AG04450 (cell line): ENCODE results near the gene ZNF33A. TPM values are rescaled to one million over a fixed set of nuclear protein-coding genes. Genes with fewer than 3 reads are reported as not detected.

Experiments
- CTCF ChIA-PET: fragments of 300-600, 350-600 bp; formaldehyde crosslinking; extraction: SDS; loops from one replicate; lab custom pipeline; 2022; ENCODE audit warnings: antibody characterized with exemption, inconsistent platforms; lab: Charles Lee
- POLR2A ChIA-PET: fragments of 350-600 bp; formaldehyde crosslinking; extraction: SDS; loops from one replicate; lab custom pipeline; 2021; ENCODE audit warnings: antibody characterized with exemption, inconsistent platforms; lab: Yijun Ruan, JAX
- DNase-seq: peaks from one replicate; pipeline ENCODE4 v3.0.0-alpha.2; 2011; ENCODE audit warnings: low read depth, low spot score
- H3K27ac ChIP-seq: one replicate; pipeline ENCODE4 v1.5.1; 2012; ENCODE audit warnings: low read depth, low read length, control low read depth
- H3K27me3 ChIP-seq: one replicate; pipeline ENCODE4 v1.6.0; 2012; ENCODE audit warnings: low read length; ENCODE audit not compliant: control insufficient read depth, insufficient read depth
- H3K4me3 ChIP-seq: 2 replicates; pipeline ENCODE4 v1.5.1; 2011; ENCODE audit warnings: mild to moderate bottlenecking, low read depth, low read length, control low read depth
- H3K9me3 ChIP-seq: 2 replicates; pipeline ENCODE4 v1.5.1; 2012; ENCODE audit warnings: low read length; ENCODE audit not compliant: control insufficient read depth, insufficient read depth
- polyA plus RNA-seq: library from polyadenylated mRNA; depleted of rRNA; stranded (reverse); fragments of >200 nt; gene quantifications from 2 replicates; pipeline ENCODE4 v1.2.3, GENCODE V29; 2011
- TF ChIP-seq, protein P1 (sequence below): IDR thresholded peaks from 2 replicates; pipeline ENCODE4 v1.5.1; 2011; ENCODE audit warnings: low read depth, low read length, control low read depth, inconsistent platforms

Gene ZNF33A
- polyA plus RNA-seq, 1 experiment: 10.5 TPM

DNA sequence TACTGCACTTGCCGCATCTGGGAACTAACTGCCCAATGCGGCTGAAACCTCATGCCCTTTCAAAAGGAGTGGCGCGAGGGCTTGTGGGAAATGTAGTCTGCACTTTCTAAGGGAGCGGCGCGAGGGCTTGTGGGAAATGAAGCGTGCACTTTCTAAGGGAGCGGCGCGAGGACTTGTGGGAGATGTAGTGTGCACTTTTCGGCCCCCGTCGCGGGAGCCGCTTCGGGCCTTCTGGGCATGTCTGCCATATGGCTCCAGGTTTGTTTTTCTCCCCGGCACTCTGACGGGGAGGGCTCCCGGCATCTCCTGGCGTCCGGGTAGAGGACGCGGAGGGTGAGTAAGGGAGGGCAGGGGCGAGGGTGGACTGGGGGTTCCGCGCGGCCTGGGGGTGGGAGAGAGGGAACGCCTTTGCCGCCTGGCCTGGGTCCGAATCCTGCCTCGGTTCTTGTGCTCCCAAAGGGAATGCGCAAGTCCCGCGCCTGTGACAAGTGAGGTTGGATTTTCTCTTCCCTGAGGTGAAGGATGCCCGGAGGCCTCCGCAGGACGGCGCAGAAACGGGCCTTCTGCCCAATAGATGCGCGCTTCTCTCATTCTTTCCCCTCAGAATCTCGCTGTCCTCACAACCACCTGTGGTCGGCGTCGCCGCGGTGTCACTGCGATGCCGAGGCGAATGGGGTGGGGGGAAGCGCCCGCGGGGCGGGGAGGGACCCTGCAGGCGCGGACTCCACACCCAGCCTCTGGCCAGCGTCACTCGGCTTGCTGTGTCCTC lies 83.9 kb downstream of the ZNF33A start, which contains the start of gene ZNF37A:
Gene ZNF37A, plus strand, starts transcription at position 180 of the 769 bp plus-strand sequence. CDS start 2,281 bp downstream, outside the sequence.
- TF ChIP-seq, protein P1, sequence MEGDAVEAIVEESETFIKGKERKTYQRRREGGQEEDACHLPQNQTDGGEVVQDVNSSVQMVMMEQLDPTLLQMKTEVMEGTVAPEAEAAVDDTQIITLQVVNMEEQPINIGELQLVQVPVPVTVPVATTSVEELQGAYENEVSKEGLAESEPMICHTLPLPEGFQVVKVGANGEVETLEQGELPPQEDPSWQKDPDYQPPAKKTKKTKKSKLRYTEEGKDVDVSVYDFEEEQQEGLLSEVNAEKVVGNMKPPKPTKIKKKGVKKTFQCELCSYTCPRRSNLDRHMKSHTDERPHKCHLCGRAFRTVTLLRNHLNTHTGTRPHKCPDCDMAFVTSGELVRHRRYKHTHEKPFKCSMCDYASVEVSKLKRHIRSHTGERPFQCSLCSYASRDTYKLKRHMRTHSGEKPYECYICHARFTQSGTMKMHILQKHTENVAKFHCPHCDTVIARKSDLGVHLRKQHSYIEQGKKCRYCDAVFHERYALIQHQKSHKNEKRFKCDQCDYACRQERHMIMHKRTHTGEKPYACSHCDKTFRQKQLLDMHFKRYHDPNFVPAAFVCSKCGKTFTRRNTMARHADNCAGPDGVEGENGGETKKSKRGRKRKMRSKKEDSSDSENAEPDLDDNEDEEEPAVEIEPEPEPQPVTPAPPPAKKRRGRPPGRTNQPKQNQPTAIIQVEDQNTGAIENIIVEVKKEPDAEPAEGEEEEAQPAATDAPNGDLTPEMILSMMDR: no peak
- CTCF ChIA-PET: interaction anchor here (0.7 kb wide), 1 partner anchor 117 kb away, joined by 7 read pairs; no protein-coding TSS in a partner anchor
- POLR2A ChIA-PET: no interaction called here
- Histone ChIP-seq H3K27ac (peak within 1 kb of the TSS; percentile 81), H3K27me3 (no peaks in the 10 kb centered on the region), H3K4me3 (peak within 1 kb of the TSS; percentile 87), H3K9me3 (no peaks in the 10 kb centered on the region; the same call in 1 of the 2 replicates)
- peak; percentile 90 for DNase-seq

DNA sequence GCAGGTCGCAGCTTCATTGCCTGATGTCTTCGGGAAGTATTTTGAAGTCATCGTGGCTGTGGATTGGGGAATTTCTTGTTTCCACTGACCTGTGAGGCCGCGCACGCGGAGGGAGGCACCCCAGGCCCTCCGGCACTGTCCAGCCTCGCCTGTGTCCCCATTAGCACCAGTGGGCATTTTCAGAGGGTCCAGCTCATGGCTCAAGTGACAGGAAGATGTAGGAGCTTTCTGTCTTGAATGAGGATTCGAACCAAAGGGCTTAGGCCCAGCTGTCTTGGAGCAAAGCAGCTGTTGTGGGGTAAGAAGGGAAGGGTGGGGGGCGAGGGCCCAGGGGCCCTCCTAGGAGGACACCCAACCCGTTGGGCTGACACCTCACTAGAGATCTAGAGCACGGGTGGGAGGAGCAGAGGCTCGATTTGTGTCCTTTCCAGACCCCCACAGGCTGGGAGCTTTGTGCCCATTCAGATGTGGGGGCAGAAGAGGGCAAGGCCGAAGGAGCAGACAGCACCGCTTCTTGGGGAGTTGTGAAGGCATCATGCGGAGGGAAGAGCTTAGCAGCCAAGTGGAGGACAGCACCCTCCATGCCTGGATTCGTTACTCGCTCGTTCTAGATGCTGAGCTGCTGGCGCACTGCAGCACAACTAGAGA lies 84.6 kb downstream of the ZNF33A start:
- TF ChIP-seq, protein P1: no peak
- Histone ChIP-seq H3K27me3 (no peaks in the 10 kb centered on the region), H3K27ac (no peak overlapping the region), H3K4me3 (peak overlapping the region; percentile 87), H3K9me3 (no peaks in the 10 kb centered on the region; the same call in 1 of the 2 replicates)
- DNase-seq: no peak
- ChIA-PET CTCF (no interaction called here), POLR2A (no interaction called here)

DNA sequence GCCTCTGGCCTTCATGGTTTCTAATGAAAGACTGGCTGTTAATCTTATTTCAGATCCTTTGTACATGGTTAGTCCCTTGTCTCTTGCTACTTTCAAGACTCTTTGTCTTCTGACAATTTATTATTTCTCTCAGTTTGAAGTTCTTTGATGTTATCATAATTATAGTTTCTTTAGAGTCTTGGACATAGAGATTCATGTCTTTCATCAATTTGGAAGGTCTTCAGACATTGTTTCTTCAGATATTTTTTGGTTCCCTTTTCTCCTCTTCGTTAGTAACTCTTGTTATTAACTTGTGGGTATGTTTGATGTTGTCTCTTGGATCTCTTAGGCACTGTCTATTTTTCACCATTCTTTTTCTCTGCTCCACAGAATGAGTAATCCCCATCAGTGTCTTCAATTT lies 92.4 kb downstream of the ZNF33A start:
- Histone ChIP-seq H3K9me3 (peaks cover 10% of the 10 kb centered on the region; the same call in 1 of the 2 replicates), H3K27me3 (no peaks in the 10 kb centered on the region), H3K4me3 (no peak overlapping the region), H3K27ac (no peak overlapping the region)
- CTCF ChIA-PET: interaction anchor here (1.2 kb wide), 1 partner anchor 126 kb away, joined by 6 read pairs; the partner anchor contains the start of gene ZNF25
- POLR2A ChIA-PET: no interaction called here
- TF ChIP-seq, protein P1: no peak
- no peak for DNase-seq

DNA sequence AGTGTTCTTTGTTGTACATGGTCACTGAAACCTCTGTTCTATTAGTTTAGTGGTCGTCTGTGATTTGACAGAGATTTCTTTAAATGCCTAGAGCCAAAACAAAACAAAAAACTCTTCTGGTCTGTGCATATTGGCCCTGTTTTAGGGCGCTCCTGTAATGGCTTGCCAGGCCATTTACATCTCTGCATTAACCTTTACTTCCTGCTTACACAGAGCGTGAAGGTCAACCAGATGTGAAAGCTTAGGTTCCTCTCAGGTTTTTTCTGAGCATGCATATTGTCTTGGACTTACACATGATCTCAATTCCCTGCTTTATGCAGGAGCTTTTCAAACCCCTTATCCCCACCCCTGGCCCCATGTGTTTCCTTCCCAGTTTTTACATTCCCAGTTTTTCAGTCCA lies 93.3 kb downstream of the ZNF33A start:
- no peak for DNase-seq
- ChIA-PET POLR2A (no interaction called here), CTCF (interaction anchor here (1.2 kb wide), 1 partner anchor 127 kb away, joined by 6 read pairs; the partner anchor contains the start of gene ZNF25)
- TF ChIP-seq, protein P1: no peak
- Histone ChIP-seq H3K9me3 (peaks cover 10% of the 10 kb centered on the region; the same call in 1 of the 2 replicates), H3K27me3 (no peaks in the 10 kb centered on the region), H3K4me3 (no peak overlapping the region), H3K27ac (no peak overlapping the region)
